K562 (cell line): ENCODE data around the gene FUT6. TPM values are rescaled to one million over a fixed set of nuclear protein-coding genes. Genes with fewer than 3 reads are reported as not detected.
"Not testable (repeated sequence)": the region's sequence is repeated elsewhere in the genome, so short reads cannot be mapped to it uniquely, and the experiment has no call there.

Source experiments
- ATAC-seq: fragments of 200-7000 bp; cut with Tn5 transposase; 3 replicates; pipeline ENCODE4 v1.9.1; 2020; ENCODE audit warnings: moderate library complexity
- BruUV-seq: library from RNA; stranded (reverse); fragments of 400-500 nt; replicated peaks from 2 replicates; lab custom pipeline; 2021; lab: Mats Ljungman, UMichigan
- CTCF ChIA-PET: fragments of 300-600 bp; formaldehyde crosslinking; extraction: SDS; loops from one replicate; lab custom pipeline; 2021; ENCODE audit warnings: low intra/inter-chr PET ratio; lab: Yijun Ruan, JAX
- POLR2A ChIA-PET: fragments of 300-600, 350-650 bp; sonication (Branson Sonifier 250); formaldehyde crosslinking; extraction: SDS; loops from one replicate; lab custom pipeline; 2021; ENCODE audit warnings: antibody characterized with exemption, inconsistent platforms; lab: Yijun Ruan, JAX
- DNase-seq, 4 experiments: peaks; one replicate each; pipeline versions ENCODE4 v3.0.0 to v3.0.0-alpha.2; 2011 to 2018; ENCODE audit warnings: low spot score in 3 of 4, mixed read lengths in 3 of 4; ENCODE audit errors: extremely low read depth in 1 of 4
- FAIRE-seq: peaks from 2 replicates; lab custom pipeline; 2011; peaks lifted over from hg19 to GRCh38; lab: Jason Lieb, UNC
- H2AFZ ChIP-seq: 2 replicates; pipeline ENCODE4 v1.6.0; 2011; ENCODE audit warnings: low read depth, low read length, control low read depth, inconsistent platforms
- H3K27ac ChIP-seq: fragments of 200-600 bp; 3 replicates; pipeline ENCODE4 v1.8.0; 2011; ENCODE audit warnings: low read depth, mild to moderate bottlenecking, control low read depth, inconsistent platforms, low read length, moderate library complexity, mixed read lengths; ENCODE audit errors: extremely low read depth
- H3K27me3 ChIP-seq, 2 experiments: fragments of 300-600 bp in 1 of 2; 2 replicates in 1 of 2; 3 replicates in 1 of 2; pipeline versions ENCODE4 v1.6.0 to v1.8.0; 2011; ENCODE audit warnings: inconsistent platforms in 2 of 2, low read length in 2 of 2, mild to moderate bottlenecking in 1 of 2, mixed read lengths in 1 of 2, moderate library complexity in 1 of 2; ENCODE audit not compliant: control insufficient read depth in 2 of 2, insufficient read depth in 2 of 2
- H3K36me3 ChIP-seq: fragments of 300-600 bp; 3 replicates; pipeline ENCODE4 v1.8.0; 2011; ENCODE audit warnings: mild to moderate bottlenecking, low read length, inconsistent platforms; ENCODE audit not compliant: control insufficient read depth, insufficient read depth
- H3K4me1 ChIP-seq, 2 experiments: fragments of 200-600 bp in 1 of 2; replicated peaks in 1 of 2; 2 replicates in 1 of 2; 3 replicates in 1 of 2; pipeline versions ENCODE4 v1.5.1 to v1.8.0; 2011; ENCODE audit warnings: inconsistent platforms in 2 of 2, low read length in 2 of 2, mild to moderate bottlenecking in 1 of 2, mixed read lengths in 1 of 2, moderate library complexity in 1 of 2; ENCODE audit not compliant: control insufficient read depth in 2 of 2, insufficient read depth in 2 of 2
- H3K4me2 ChIP-seq: 2 replicates; pipeline ENCODE4 v1.6.1; 2011; ENCODE audit warnings: low read length, control low read depth, inconsistent platforms, mixed read lengths; ENCODE audit not compliant: insufficient read depth
- H3K4me3 ChIP-seq: fragments of 200-600 bp; sonication (generic), shearing (Covaris generic); 2 replicates; pipeline ENCODE4 v1.5.1; 2016; ENCODE audit warnings: control low read depth, inconsistent platforms
- H3K79me2 ChIP-seq: fragments of 200-600 bp; 3 replicates; pipeline ENCODE4 v1.8.0; 2011; ENCODE audit warnings: low read length, inconsistent platforms; ENCODE audit not compliant: control insufficient read depth, insufficient read depth
- H3K9ac ChIP-seq, 2 experiments: 2 replicates each; pipeline versions ENCODE4 v1.6.0 to v1.6.1; 2011; ENCODE audit warnings: low read depth in 2 of 2, low read length in 2 of 2, control low read depth in 1 of 2, inconsistent platforms in 1 of 2, mild to moderate bottlenecking in 1 of 2, mixed read lengths in 1 of 2; ENCODE audit not compliant: insufficient read depth in 1 of 2
- H3K9me1 ChIP-seq: one replicate; pipeline ENCODE4 v1.6.0; 2011; ENCODE audit warnings: inconsistent platforms, mild to moderate bottlenecking, low read length, moderate library complexity; ENCODE audit not compliant: control insufficient read depth, insufficient read depth
- H3K9me3 ChIP-seq: replicated peaks from 2 replicates; pipeline ENCODE4 v1.5.1; 2011; ENCODE audit warnings: low read depth, low read length, inconsistent platforms; ENCODE audit not compliant: control insufficient read depth, insufficient read depth
- H4K20me1 ChIP-seq: replicated peaks from 2 replicates; pipeline ENCODE4 v1.6.1; 2011; ENCODE audit warnings: low read length, inconsistent platforms, mixed read lengths; ENCODE audit not compliant: control insufficient read depth, insufficient read depth
- CBX3 ChIP-seq, 2 experiments: IDR thresholded peaks; 1 replicate in 1 of 2; 2 replicates in 1 of 2; pipeline ENCODE4 v1.6.1; 2012; ENCODE audit warnings: inconsistent platforms in 2 of 2, low read length in 2 of 2, borderline replicate concordance in 1 of 2, control low read depth in 1 of 2
- CXXC5 ChIP-seq: fragments of 250-450 bp; sonication (Bioruptor Pico); IDR thresholded peaks from 2 replicates; pipeline ENCODE4 v1.8.0; 2022; ENCODE audit warnings: inconsistent platforms, mild to moderate bottlenecking, moderate library complexity
- TFE3 ChIP-seq: fragments of 450-650 bp; formaldehyde crosslinking; IDR thresholded peaks from 2 replicates; pipeline ENCODE4 v1.4.0; 2020; ENCODE audit warnings: mild to moderate bottlenecking, mixed read lengths
- THRB ChIP-seq: fragments of 450-650 bp; formaldehyde crosslinking; conservative IDR thresholded peaks from 2 replicates; pipeline ENCODE4 v1.4.0; 2022; ENCODE audit warnings: mild to moderate bottlenecking, missing genetic modification characterization
- USF1 ChIP-seq: sonication (generic); formaldehyde crosslinking; IDR thresholded peaks from 2 replicates; pipeline ENCODE4 v1.9.0; 2022; ENCODE audit warnings: mild to moderate bottlenecking, missing genetic modification reagents
- USF2 ChIP-seq: sonication (generic); formaldehyde crosslinking; IDR thresholded peaks from 2 replicates; pipeline ENCODE4 v1.5.0; 2020; ENCODE audit warnings: missing genetic modification reagents
- ZNF311 ChIP-seq: fragments of 250-450 bp; sonication (Bioruptor Pico); IDR thresholded peaks from 2 replicates; pipeline ENCODE4 v1.4.0; 2020; ENCODE audit warnings: mild to moderate bottlenecking, moderate library complexity
- WGBS: fragments of 100-300 bp; shearing (Covaris generic); methylation state at CpG from one replicate; pipeline ENCODE4 v1.1.6; 2016; ENCODE audit warnings: low coverage, mixed read lengths; ENCODE audit not compliant: insufficient coverage; ENCODE audit errors: missing lambda C conversion rate; 5-methylcytosine and 5-hydroxymethylcytosine counted together
- in situ Hi-C: fragments of 300-500 bp; cut with MboI; formaldehyde crosslinking; loops from 4 replicates; pipeline ENCODE4 v1.15.0; 2018; ENCODE audit warnings: inconsistent platforms, mixed read lengths
- intact Hi-C: fragments of 100-400 bp; cut with micrococcal nuclease; formaldehyde crosslinking; loops from 2 replicates; pipeline ENCODE4 v1.14.2; 2022
- polyA plus RNA-seq, 8 experiments: library from polyadenylated mRNA; depleted of rRNA in 4 of 8; stranded (reverse) in 5 of 8; unstranded in 3 of 8; fragments of >200 nt; fragmentation: Nextera tagmentation in 2 of 8; fragmentation: Illumina TruSeq in 1 of 8; extraction: Ambion mirVana in 2 of 8; extraction: Trizol in 1 of 8; gene quantifications; 2 replicates each; pipeline versions ENCODE4 v1.2.1 to v1.2.3, GENCODE V29; 2011 to 2014; ENCODE audit warnings: inconsistent platforms in 1 of 8, missing spikeins in 1 of 8
- total RNA-seq, 7 experiments: library from RNA; depleted of rRNA in 6 of 7; stranded (reverse); fragments of >200 nt in 6 of 7; fragmentation: Illumina TruSeq in 2 of 7; extraction: Trizol in 2 of 7; gene quantifications; 2 replicates each; pipeline versions ENCODE4 v1.2.1 to v1.2.3, GENCODE V29; 2011 to 2021; ENCODE audit warnings: low replicate concordance in 1 of 7

FUT6 gene
- total and polyA plus RNA-seq, 9 of the 15 experiments (the other 6 are each of a cell fraction or from before 2014, with no cell fraction given), result 0.04 TPM; not detected in 8

- TF ChIP-seq USF1, result peak; percentile 49
- no peak for TF ChIP-seq CXXC5 (CRISPR knock-in tag)
- no peak for TF ChIP-seq THRB
- TF ChIP-seq TFE3 (CRISPR knock-in tag), result peak; percentile 52
- TF ChIP-seq CBX3 (IDR thresholded peaks at IDR 0.05; ENCODE audit: borderline replicate concordance in 1 of 2, low read length in 2 of 2), result peak in 1 of 2 experiments; percentile 36; a peak in 1 of 3 replicates
- peak; percentile 37; the same call in 1 of the 2 replicates for TF ChIP-seq USF2 (CRISPR knock-in tag)
- TF ChIP-seq ZNF311 (CRISPR knock-in tag), result no peak
These were observed 17.9 kb upstream of the FUT6 start (continued) for GRCh38 chr19:5857203-5858081.

- whole genome bisulfite sequencing, result 11% methylated on average over 9 of the region's 9 CpGs
- H3K36me3 ChIP-seq, POLR2A ChIA-PET, H3K9me3 ChIP-seq, H2AFZ ChIP-seq, ATAC-seq, H3K4me1 ChIP-seq, in situ Hi-C loops, BruUV-seq, H3K79me2 ChIP-seq, H4K20me1 ChIP-seq, FAIRE-seq, H3K27ac ChIP-seq, intact Hi-C loops, H3K4me2 ChIP-seq, H3K4me3 ChIP-seq, H3K9me1 ChIP-seq, H3K9ac ChIP-seq, CTCF ChIA-PET: not testable (repeated sequence)
- peaks cover 32 to 65% of the 10 kb centered on the region in 2 experiments for H3K27me3 ChIP-seq
- DNase-seq, result peak in 1 of 4 experiments; percentile 5
These were observed 15.6 kb upstream of the FUT6 start for GRCh38 chr19:5855151-5855550.

GRCh38 chr19:5854121-5854520 lies 14.6 kb upstream of the FUT6 start:
- ATAC-seq, H3K4me3 ChIP-seq, H3K9me1 ChIP-seq, H3K36me3 ChIP-seq, FAIRE-seq, H4K20me1 ChIP-seq, POLR2A ChIA-PET, H2AFZ ChIP-seq, H3K9ac ChIP-seq, BruUV-seq, DNase-seq, H3K79me2 ChIP-seq, in situ Hi-C loops, CTCF ChIA-PET, H3K27ac ChIP-seq, intact Hi-C loops, H3K4me2 ChIP-seq, H3K9me3 ChIP-seq, H3K4me1 ChIP-seq: not testable (repeated sequence)
- 7% methylated on average over 10 of the region's 10 CpGs for WGBS
- peaks cover 32 to 61% of the 10 kb centered on the region in 2 experiments for H3K27me3 ChIP-seq
